Superior temporal gyrus (tissue), 1 donor: ENCODE data around the gene UMPS.
A peak's percentile ranks its signal among the peaks of the same experiment; 100 is the strongest.
"Not testable (repeated sequence)": the region's sequence is repeated elsewhere in the genome, so short reads cannot be mapped to it uniquely, and the experiment has no call there.

ENCODE experiments used
- DNase-seq: peaks from one replicate; pipeline ENCODE4 v3.0.0-alpha.2; 2016; ENCODE audit errors: extremely low spot score

Gene UMPS

GRCh38 chr3:124780356-124780755 lies 50.1 kb downstream of the UMPS start:
- DNase-seq: peak; percentile 10

- peak; percentile 76 for DNase-seq
These were observed 50.7 kb downstream of the UMPS start for GRCh38 chr3:124780761-124781475.

GRCh38 chr3:124781476-124782376 lies 51.5 kb downstream of the UMPS start:
- no peak for DNase-seq

- DNase-seq: not testable (repeated sequence)
These were observed 52.1 kb downstream of the UMPS start for GRCh38 chr3:124782377-124782712.

- DNase-seq: no peak
These were observed 53.4 kb downstream of the UMPS start for GRCh38 chr3:124783696-124784095.

GRCh38 chr3:124784686-124785382 lies 54.6 kb downstream of the UMPS start:
- DNase-seq: peak; percentile 8

- peak; percentile 53 for DNase-seq
These were observed 55.7 kb downstream of the UMPS start for GRCh38 chr3:124785973-124786372.

GRCh38 chr3:124786511-124787241 lies 56.4 kb downstream of the UMPS start:
- DNase-seq: peak; percentile 80

GRCh38 chr3:124787476-124788195 lies 57.4 kb downstream of the UMPS start:
- DNase-seq: peak; percentile 78

- DNase-seq: no peak
These were observed 58.0 kb downstream of the UMPS start for GRCh38 chr3:124788254-124788745.

- not testable (repeated sequence) for DNase-seq
These were observed 58.9 kb downstream of the UMPS start for GRCh38 chr3:124789103-124789502.

GRCh38 chr3:124791142-124791541 lies 60.9 kb downstream of the UMPS start:
- no peak for DNase-seq

GRCh38 chr3:124791639-124792151 lies 61.4 kb downstream of the UMPS start:
- DNase-seq: no peak

- no peak for DNase-seq
These were observed 62.2 kb downstream of the UMPS start for GRCh38 chr3:124792341-124793040.

- DNase-seq: no peak
These were observed 62.9 kb downstream of the UMPS start for GRCh38 chr3:124793054-124793739.

- no peak for DNase-seq
These were observed 66.2 kb downstream of the UMPS start for GRCh38 chr3:124796477-124796876.

GRCh38 chr3:124797426-124797945 lies 67.2 kb downstream of the UMPS start:
- DNase-seq: no peak
